GM18502 (cell line): ENCODE results near the gene RINL.

ENCODE experiments used
- ATAC-seq: cut with Tn5 transposase; IDR thresholded peaks from one replicate; pipeline ENCODE4 v1.9.1; 2021; ENCODE audit warnings: mild to moderate bottlenecking; ENCODE audit not compliant: unreplicated experiment, poor library complexity

The RINL gene

GRCh38 chr19:38877781-38878574, at the start of gene RINL:
Gene RINL, minus strand, starts transcription at chr19:38878275. Its CDS starts 1,533 bp downstream, at chr19:38876742.
- ATAC-seq = no peak

GRCh38 chr19:38924388-38924787, 46.3 kb upstream of the RINL start:
- ATAC-seq = no peak

GRCh38 chr19:38922482-38922881, 44.4 kb upstream of the RINL start:
- no peak for ATAC-seq

GRCh38 chr19:38921420-38922274, 43.6 kb upstream of the RINL start:
- no peak for ATAC-seq

GRCh38 chr19:38920602-38921419, 42.7 kb upstream of the RINL start:
- ATAC-seq = no peak

GRCh38 chr19:38919837-38920601, 41.9 kb upstream of the RINL start:
- ATAC-seq = no peak

GRCh38 chr19:38918526-38918925, 40.5 kb upstream of the RINL start:
- no peak for ATAC-seq

- ATAC-seq = no peak
These were observed 39.9 kb upstream of the RINL start for GRCh38 chr19:38917921-38918491.

- no peak for ATAC-seq
These were observed 39.4 kb upstream of the RINL start for GRCh38 chr19:38917516-38917915.

- ATAC-seq = no peak
These were observed 37.5 kb upstream of the RINL start for GRCh38 chr19:38915329-38916321.

- no peak for ATAC-seq
These were observed 35.9 kb upstream of the RINL start for GRCh38 chr19:38913958-38914357.

- ATAC-seq = no peak
These were observed 34.8 kb upstream of the RINL start for GRCh38 chr19:38912600-38913514.

GRCh38 chr19:38911388-38912001, 33.4 kb upstream of the RINL start:
- no peak for ATAC-seq

GRCh38 chr19:38910488-38910887, 32.4 kb upstream of the RINL start:
- ATAC-seq = no peak

- no peak for ATAC-seq
These were observed 30.8 kb upstream of the RINL start for GRCh38 chr19:38908911-38909310.

GRCh38 chr19:38907670-38908069, 29.6 kb upstream of the RINL start:
- no peak for ATAC-seq

- ATAC-seq = no peak
These were observed 29.2 kb upstream of the RINL start for GRCh38 chr19:38907227-38907626.
